ENCODE data around the gene TMEM82.

TMEM82 gene

DNA sequence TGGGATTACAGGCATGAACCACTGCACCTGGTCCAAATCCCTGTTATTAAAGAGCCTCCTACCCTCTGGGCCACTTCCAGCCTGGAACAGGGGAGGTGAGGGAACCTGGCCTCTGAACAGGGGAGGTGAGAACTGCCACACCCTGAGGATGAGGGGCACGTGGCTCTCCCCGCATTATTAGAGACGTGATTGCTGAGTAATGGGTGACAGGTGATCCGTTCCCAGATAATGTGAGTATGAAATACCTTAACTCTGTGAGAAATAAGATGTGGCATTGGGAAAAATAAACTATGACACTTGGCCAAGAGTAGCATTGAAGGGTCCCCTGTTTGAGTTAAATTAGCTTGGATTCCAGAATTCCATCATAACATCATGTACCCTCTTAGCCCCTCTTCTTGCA lies 19.9 kb upstream of the TMEM82 start:
- DNase-seq, result no peak

GRCh38 chr1:15722836-15723532 lies 19.3 kb upstream of the TMEM82 start:
- no peak for DNase-seq

DNA sequence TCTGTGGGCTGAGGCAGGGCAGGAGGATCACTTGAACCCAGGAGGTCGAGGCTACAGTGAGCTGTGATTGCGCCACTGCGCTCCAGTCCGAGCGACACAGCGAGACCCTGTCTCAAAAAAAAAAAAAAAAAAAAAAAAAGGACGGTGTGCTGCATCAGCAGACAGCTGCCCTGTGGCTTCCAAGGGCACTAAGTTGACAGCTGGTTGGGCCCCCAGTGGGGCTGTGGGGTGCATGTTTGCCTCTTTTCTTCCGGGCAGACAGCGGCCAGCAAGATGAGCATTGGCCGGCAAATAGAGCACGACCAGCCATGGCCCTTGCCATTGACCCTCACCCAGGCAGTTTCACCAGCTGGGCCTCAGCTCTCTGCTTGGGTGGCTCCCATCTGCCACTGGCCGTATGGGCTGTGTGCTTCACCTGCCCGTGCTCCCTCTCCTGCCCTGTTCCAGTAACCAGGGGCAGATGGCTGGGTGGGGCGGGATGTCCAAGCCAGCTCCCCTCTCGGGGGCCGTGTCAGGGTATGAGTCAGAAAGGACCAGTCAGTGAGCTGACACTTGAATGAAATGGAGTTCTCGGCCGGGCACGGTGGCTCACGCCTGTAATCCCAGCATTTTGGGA lies 18.6 kb upstream of the TMEM82 start:
- DNase-seq, result peak; percentile 96

GRCh38 chr1:15724949-15725880 lies 17.1 kb upstream of the TMEM82 start:
- no peak for DNase-seq

GRCh38 chr1:15726508-15726907 lies 15.8 kb upstream of the TMEM82 start:
- DNase-seq, result no peak

- no peak for DNase-seq
Observed at GRCh38 chr1:15727021-15727420, 15.3 kb upstream of the TMEM82 start.

- DNase-seq, result peak; percentile 47
Observed at GRCh38 chr1:15727424-15727823, 14.9 kb upstream of the TMEM82 start.

DNA sequence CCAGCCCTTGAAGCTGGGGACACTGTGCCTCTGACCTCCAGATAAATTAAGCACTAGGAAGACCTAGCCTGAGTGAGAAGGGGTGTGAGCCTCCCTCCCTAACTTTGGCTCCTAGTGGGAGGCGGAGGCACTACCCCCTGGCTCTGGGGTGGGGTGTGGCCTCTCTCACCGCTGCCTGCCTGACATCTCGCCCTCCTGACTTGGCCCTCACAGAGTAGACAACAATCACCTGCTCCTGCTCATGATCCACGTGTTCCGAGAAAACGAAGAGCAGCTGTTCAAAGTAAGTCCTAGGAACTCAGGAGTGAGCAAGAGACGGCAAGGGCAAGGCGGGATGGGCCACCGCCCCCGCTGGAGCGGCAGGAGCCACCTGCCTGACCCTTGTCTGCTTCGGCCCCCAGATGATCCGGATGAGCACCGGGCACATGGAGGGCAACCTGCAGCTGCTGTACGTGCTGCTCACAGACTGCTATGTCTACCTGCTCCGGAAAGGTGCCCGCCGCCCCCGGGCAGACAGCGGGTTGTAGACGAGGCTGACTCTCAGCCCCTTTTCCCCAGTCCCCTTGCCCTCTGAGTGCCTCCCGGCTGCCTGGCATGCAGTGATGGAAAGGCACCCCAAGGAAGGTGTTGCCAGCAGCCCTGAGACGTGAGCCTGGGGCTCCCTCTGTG lies 14.3 kb upstream of the TMEM82 start:
- no peak for DNase-seq

DNA sequence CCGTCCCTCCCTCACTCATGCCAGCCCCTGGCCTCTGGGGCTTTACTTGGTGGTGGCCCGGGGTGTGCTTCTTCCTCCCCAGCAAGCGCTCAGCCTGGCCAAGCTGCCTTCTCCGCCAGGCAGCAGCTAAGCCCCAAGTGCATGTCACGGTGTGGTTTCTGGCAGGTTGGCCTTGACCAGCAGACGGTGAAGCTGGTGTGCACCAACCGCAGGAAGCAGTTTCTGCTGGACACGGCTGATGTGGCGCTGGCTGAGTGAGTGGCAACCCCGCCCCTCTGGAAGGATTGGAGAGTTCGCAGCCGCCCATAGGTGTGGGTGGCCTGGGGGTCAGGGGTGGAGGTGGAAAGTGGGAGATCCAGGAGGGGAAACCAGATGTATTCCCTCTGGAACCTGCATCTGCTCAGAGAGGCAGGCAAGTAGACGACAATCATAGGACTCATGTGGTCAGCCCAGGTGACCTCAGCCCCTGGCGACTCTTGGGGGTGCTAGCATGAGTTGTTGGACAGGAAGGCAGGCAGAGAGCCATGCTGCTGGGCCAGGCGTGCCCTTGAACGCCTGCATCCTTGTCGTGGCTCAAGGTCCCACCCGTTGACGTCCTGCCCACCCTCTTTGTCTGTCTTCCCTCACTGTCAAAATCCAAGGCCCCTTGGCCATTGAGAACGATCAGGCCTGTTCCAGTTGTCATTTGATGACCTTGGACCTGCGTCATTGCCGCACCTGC lies 13.2 kb upstream of the TMEM82 start:
- no peak for DNase-seq

DNA sequence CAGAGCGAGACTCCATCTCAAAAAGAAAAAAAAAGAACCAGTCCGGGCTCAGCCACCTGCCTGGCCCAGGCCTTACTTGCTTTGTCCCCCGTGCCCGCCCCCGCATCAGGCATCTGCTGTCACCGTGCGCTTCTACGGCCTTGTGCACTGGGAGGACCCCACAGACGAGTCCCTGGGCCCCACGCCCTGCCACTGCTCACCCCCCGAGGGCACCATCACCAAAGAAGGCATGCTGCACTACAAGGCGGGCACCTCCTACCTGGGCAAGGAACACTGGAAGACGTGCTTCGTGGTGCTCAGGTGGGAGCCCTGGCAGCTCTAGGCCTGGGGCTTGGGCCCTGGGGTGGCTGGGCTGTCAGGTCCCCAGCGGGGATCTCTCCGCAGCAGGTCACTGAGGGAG lies 11.9 kb upstream of the TMEM82 start:
- DNase-seq, result no peak

DNA sequence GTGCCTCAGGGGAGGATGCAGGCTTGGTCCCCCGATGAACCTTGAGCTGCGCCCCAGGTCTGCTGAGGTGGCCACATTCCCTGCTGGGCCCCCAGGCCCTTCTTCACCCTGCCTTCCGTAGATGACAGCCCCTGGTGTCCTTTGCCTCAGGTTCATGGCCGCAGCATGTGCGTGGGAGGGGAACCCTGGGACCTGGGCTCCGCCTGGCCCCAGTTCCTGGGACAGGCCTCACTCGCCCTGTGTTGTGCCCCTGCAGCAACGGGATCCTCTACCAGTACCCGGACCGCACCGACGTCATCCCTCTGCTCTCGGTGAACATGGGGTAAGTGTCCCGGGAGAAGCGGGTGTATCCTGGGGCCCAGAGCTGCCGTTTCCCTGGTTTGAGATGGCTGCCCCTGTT lies 11.4 kb upstream of the TMEM82 start:
- no peak for DNase-seq

GRCh38 chr1:15731735-15732685 lies 10.3 kb upstream of the TMEM82 start:
- no peak for DNase-seq

GRCh38 chr1:15732686-15733081 lies 9.6 kb upstream of the TMEM82 start:
- no peak for DNase-seq

- DNase-seq, result no peak
Observed at GRCh38 chr1:15733218-15733725, 9.0 kb upstream of the TMEM82 start.

DNA sequence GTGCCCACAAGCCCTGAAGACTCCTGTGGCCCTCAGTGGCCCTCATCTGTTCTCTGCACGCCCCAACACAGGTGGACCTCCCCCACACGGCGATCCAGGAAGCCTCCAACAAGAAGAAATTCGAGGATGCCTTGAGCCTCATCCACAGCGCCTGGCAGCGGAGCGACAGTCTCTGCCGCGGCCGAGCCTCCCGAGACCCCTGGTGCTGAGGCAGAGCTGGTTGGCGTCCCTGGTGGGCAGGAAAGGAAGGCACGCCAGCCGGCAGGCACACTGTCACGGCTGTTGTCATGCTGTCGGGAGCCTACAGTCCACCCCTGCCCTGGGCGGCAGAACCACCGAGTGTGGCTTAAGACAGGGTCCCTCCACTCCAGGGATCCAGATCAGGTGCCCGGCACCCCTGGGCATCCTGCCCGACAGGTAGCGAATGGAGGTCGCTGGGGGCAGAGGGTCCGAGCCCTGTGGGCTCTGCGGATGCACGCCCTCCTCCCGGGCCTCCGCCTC lies 8.5 kb upstream of the TMEM82 start:
- DNase-seq, result no peak

- no peak for DNase-seq
Observed at GRCh38 chr1:15734296-15734695, 8.0 kb upstream of the TMEM82 start.

DNA sequence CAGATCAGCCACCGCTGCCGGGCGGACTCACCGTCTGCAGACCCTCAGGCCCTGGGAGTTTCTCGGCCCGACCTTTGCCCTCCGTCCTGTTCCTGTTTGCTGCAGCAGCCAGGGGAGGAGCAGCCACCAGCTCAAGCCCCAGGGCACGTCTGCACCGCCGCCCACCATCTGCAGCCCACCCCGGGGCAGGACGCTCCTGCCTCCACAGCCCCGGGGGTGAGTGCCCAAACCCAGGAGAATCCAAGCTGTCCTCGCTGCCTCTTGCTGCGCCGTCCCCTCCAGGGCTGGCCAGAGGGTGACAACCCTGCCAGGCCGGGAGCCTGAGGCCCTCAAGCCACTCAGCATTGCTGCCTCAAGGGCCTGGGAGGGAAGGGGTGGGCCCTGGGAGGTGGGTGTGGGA lies 7.4 kb upstream of the TMEM82 start:
- DNase-seq, result no peak

- no peak for DNase-seq
Observed at GRCh38 chr1:15735304-15736037, 6.8 kb upstream of the TMEM82 start.

- DNase-seq, result no peak
Observed at GRCh38 chr1:15736038-15736891, 6.0 kb upstream of the TMEM82 start, which contains the start of gene SLC25A34. Gene SLC25A34 (plus strand): TSS chr1:15736258. CDS start chr1:15736486, 228 bp downstream.

All from NCI-H82 (cell line).